Fibroblast of the aortic adventitia (primary cell): ENCODE data around the gene M6PR. TPM values are rescaled to one million over a fixed set of nuclear protein-coding genes. Genes with fewer than 3 reads are reported as not detected.
"Not testable (repeated sequence)": the region's sequence is repeated elsewhere in the genome, so short reads cannot be mapped to it uniquely, and the experiment has no call there.

Experiments
- DNase-seq: peaks from one replicate; pipeline ENCODE4 v3.0.0-alpha.2; 2010; ENCODE audit warnings: low read depth
- H3K4me3 ChIP-seq: 2 replicates; pipeline ENCODE4 v1.5.1; 2011; ENCODE audit warnings: low read depth, mild to moderate bottlenecking, control low read depth, low read length, moderate library complexity
- total RNA-seq: library from RNA; depleted of rRNA; stranded (reverse); fragments of >200 nt; gene quantifications from 2 replicates; pipeline ENCODE4 v1.2.3, GENCODE V29; 2012; ENCODE audit warnings: low replicate concordance
- TF ChIP-seq, protein P1 (sequence below): IDR thresholded peaks from 2 replicates; pipeline ENCODE4 v1.5.1; 2011; ENCODE audit warnings: mild to moderate bottlenecking, low read length, control low read depth, inconsistent platforms; ENCODE audit not compliant: insufficient read depth

The M6PR gene
- total RNA-seq, 1 donor: 92.1 TPM

DNA sequence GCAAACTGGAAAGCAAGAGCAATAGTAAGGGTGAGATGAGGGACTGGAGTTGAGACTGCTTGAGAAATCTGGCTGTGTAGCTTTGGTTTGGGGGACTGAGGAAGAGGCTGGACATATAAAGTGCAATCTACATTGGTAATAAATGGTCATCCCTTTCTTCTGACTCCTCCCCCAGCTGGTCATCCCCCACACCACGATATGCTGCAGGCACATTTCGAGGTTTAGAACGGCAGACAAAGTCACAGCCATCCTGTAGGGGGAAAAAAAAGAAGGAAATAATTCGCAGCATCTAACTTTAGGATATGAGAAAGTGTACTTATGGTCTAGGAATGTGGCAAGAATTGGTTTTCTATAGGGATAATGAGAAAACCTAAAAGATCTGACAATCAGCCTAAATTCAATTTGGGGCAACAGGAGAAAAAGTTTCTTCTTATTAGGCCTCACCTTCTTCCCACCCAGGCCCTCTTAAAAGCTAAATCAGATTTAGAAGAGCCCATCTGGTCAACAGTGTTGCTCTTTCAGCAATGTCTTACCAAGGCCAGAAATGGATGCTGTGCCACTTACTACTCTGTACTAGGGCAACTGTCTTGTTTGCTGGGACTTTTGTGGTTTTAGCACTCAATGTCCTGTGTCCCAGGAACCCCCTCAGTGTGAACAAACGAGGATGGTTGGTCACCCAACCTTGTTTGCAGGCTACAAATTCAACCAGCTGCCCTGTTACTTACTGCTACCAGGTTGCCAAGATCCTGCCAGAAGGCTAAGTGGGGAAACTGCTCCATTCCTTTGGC is 7.6 kb downstream of the M6PR start:
- TF ChIP-seq, protein P1, sequence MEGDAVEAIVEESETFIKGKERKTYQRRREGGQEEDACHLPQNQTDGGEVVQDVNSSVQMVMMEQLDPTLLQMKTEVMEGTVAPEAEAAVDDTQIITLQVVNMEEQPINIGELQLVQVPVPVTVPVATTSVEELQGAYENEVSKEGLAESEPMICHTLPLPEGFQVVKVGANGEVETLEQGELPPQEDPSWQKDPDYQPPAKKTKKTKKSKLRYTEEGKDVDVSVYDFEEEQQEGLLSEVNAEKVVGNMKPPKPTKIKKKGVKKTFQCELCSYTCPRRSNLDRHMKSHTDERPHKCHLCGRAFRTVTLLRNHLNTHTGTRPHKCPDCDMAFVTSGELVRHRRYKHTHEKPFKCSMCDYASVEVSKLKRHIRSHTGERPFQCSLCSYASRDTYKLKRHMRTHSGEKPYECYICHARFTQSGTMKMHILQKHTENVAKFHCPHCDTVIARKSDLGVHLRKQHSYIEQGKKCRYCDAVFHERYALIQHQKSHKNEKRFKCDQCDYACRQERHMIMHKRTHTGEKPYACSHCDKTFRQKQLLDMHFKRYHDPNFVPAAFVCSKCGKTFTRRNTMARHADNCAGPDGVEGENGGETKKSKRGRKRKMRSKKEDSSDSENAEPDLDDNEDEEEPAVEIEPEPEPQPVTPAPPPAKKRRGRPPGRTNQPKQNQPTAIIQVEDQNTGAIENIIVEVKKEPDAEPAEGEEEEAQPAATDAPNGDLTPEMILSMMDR: no peak
- H3K4me3 ChIP-seq: no peak overlapping the region
- DNase-seq: no peak

DNA sequence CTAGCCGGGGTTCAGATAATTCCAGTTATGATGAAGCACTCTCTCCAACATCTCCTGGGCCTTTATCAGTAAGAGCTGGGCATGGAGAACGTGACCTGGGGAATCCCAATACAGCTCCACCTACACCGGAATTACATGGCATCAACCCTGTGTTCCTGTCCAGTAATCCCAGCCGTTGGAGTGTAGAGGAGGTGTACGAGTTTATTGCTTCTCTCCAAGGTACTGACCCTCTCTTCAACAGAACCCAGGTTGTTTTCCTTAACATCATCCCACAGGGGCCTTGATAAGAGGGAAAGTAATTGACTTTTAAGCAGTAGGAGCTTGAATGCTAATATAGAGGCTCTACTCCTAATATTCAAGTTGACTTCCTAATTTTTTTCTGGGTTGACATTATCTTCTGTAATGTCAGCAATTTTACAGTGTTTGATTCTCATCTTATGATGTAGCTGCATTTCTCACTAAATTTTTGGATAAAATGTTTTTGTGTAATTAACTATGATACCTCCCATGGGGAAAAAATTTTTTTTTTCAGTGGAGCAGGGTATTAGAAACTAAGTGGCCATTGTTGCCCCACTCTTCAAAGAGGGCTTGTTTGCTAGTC is 11.5 kb downstream of the M6PR start:
- not testable (repeated sequence) for H3K4me3 ChIP-seq, DNase-seq

DNA sequence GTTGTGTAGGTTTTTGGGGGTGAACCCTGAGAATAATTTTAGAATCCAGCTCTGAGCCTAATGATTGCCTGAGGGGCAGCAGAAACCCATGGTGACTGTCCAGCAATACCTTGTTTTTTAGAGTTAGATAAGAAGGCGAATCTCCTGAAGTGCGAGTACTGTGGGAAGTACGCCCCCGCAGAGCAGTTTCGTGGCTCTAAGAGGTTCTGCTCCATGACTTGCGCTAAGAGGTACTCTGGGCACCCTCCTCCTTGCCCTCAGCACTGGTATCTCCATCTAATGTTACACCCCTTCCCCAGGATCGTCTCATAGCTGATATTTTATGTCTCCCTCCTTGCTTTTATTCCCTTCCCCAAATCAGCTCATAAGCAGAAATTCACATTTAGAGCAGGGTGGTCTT is 12.7 kb downstream of the M6PR start:
- DNase-seq: no peak
- no peak overlapping the region for H3K4me3 ChIP-seq
- TF ChIP-seq, protein P1: no peak

DNA sequence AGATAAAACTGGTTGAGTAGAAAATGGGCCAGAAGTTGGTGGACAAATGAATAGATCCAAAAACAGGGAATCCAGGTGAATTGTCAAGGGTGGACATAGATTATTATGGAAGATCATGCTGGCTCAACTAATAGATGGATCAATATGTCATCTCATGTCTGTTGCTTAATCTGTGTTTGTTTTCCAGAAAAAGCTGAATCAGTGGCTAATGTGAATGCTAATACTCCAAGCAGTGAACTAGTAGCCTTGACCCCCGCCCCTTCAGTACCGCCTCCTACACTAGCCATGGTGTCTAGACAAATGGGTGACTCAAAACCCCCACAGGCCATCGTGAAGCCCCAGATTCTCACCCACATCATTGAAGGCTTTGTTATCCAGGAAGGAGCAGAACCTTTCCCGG is 15.4 kb downstream of the M6PR start:
- H3K4me3 ChIP-seq, DNase-seq: not testable (repeated sequence)

DNA sequence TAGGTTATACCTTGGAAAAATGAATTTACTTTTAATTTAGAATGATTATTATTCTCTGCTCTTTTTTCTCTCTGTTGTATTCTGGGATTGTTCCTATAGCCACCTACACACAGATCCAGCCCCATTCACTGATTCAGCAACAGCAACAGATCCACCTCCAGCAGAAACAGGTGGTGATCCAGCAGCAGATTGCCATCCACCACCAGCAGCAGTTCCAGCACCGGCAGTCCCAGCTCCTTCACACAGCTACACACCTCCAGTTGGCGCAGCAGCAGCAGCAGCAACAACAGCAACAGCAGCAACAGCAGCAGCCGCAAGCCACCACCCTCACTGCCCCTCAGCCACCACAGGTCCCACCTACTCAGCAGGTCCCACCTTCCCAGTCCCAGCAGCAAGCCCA is 17.0 kb downstream of the M6PR start:
- not testable (repeated sequence) for DNase-seq, H3K4me3 ChIP-seq

DNA sequence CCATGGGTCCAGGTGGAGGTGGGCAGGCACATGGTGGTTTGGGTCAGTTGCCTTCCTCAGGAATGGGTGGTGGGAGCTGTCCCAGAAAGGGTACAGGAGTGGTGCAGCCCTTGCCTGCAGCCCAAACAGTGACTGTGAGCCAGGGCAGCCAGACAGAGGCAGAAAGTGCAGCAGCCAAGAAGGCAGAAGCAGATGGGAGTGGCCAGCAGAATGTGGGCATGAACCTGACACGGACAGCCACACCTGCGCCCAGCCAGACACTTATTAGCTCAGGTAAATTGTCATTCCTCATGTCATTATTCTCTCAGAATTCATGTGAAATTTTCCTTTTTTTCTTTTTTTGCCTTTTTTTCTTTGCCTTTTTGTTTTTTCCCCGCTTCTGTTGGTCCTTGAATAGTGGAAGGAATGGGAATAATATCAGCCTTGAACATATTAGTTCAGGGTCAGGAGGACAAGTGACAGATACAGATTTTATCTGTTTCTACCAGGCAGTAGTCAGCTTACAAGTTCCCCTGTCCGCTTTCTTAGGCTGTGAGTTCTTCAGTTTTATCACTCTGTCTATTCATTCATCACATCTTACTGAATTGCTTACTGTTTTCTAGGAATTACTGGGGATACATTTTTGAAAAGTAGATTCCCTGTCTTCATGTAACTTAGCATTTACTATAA is 18.7 kb downstream of the M6PR start:
- not testable (repeated sequence) for H3K4me3 ChIP-seq, DNase-seq

DNA sequence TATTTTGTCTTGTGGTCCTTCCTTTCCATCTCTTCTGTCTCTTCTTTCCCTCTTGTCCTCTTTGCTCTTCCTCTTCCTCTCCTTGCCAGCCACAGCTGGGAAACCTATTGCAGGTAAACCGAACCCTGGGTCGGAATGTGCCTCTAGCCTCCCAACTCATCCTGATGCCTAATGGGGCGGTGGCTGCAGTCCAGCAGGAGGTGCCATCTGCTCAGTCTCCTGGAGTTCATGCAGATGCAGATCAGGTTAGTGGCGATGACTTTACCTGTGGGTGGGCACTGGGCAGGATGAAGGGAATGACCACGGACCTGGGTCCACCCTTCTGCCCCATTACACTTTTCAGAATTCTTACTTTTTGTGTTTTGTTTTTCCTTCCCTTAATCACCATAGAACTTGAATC is 26.9 kb downstream of the M6PR start:
- TF ChIP-seq, protein P1: no peak
- no peak for DNase-seq
- no peak overlapping the region for H3K4me3 ChIP-seq

DNA sequence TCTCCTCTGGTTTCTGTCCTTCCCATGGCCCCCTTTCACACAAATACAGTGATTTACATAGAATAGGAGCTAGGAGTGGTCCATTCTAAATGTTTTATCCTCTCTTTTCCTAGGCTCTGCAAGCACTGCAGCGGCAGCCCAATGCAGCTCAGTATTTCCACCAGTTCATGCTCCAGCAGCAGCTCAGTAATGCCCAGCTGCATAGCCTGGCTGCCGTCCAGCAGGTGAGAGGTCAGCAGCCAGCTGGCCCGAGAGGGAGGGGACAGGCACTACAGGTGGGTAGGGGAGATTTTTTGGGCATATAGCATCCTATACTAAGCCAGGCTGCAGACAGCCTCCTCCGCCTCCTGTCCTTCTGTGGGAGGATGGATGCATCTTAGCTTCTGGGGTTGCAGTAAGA is 29.8 kb downstream of the M6PR start:
- not testable (repeated sequence) for DNase-seq, H3K4me3 ChIP-seq

DNA sequence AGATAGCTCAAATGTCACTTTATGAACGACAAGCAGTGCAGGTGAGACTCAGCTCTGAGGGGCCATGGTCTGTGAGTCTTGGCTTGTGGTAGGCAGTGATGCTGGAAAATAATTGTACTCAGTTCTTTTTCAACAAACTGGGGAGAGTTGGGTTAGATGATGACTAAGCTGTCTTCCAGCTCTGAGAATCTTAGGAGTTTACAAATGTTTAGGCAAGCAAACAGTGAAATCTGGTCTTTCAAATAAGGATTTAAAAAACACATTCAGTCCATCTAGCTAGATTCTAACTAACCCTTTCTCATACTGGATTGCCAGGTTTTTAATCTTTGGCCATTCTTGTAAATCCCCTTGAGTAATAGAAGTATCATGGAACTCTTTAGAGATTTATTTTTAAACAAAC is 31.7 kb downstream of the M6PR start:
- no peak overlapping the region for H3K4me3 ChIP-seq
- TF ChIP-seq, protein P1: no peak
- DNase-seq: no peak
